IPS-18a (cell line): ENCODE measurements around the gene SIGLEC10.

Experiments
- H3K27ac ChIP-seq: one replicate; pipeline ENCODE4 v1.5.1; 2013; ENCODE audit warnings: low read length
- H3K27me3 ChIP-seq: one replicate; pipeline ENCODE4 v1.6.1; 2013; ENCODE audit warnings: mild to moderate bottlenecking, low read length; ENCODE audit not compliant: control insufficient read depth, insufficient read depth
- H3K36me3 ChIP-seq: one replicate; pipeline ENCODE4 v1.6.1; 2013; ENCODE audit warnings: low read depth, low read length; ENCODE audit not compliant: control insufficient read depth
- H3K4me1 ChIP-seq: one replicate; pipeline ENCODE4 v1.6.1; 2013; ENCODE audit warnings: low read depth, low read length; ENCODE audit not compliant: control insufficient read depth
- H3K4me3 ChIP-seq: one replicate; pipeline ENCODE4 v1.5.1; 2013; ENCODE audit warnings: low read length
- H3K9ac ChIP-seq: one replicate; pipeline ENCODE4 v1.6.1; 2013; ENCODE audit warnings: mild to moderate bottlenecking, low read length, moderate library complexity
- H3K9me3 ChIP-seq: one replicate; pipeline ENCODE4 v1.6.1; 2013; ENCODE audit warnings: low read depth, low read length; ENCODE audit not compliant: control insufficient read depth

Gene SIGLEC10

GRCh38 chr19:51368366-51369282 lies 48.8 kb downstream of the SIGLEC10 start, which contains the start of gene CLDND2:
CLDND2 (minus strand) TSS chr19:51369003; CDS start chr19:51368577, 426 bp downstream.
- Histone ChIP-seq H3K4me3 (peak within 1 kb of the TSS; percentile 91), H3K4me1 (peaks cover 13% of the 10 kb centered on the region), H3K27me3 (no peaks in the 10 kb centered on the region), H3K36me3 (no peaks in the 10 kb centered on the region), H3K27ac (peak within 1 kb of the TSS; percentile 49), H3K9ac (peak within 1 kb of the TSS; percentile 65), H3K9me3 (no peaks in the 10 kb centered on the region)

- peak overlapping the region; percentile 69 for H3K9ac ChIP-seq
- H3K4me1 ChIP-seq, result peaks cover 13% of the 10 kb centered on the region
These were observed 49.7 kb downstream of the SIGLEC10 start for GRCh38 chr19:51367565-51368365.

GRCh38 chr19:51367255-51367564 lies 50.2 kb downstream of the SIGLEC10 start:
- Histone ChIP-seq H3K36me3 (no peaks in the 10 kb centered on the region), H3K27me3 (no peaks in the 10 kb centered on the region), H3K27ac (no peak overlapping the region), H3K4me1 (peaks cover 13% of the 10 kb centered on the region), H3K9ac (peak overlapping the region; percentile 69), H3K4me3 (peak overlapping the region; percentile 91), H3K9me3 (no peaks in the 10 kb centered on the region)

More at GRCh38 chr19:51367565-51368365, 49.7 kb downstream of the SIGLEC10 start:
- no peaks in the 10 kb centered on the region for H3K9me3 ChIP-seq
- peak overlapping the region; percentile 91 for H3K4me3 ChIP-seq
- H3K27me3 ChIP-seq, result no peaks in the 10 kb centered on the region
- H3K27ac ChIP-seq, result peak overlapping the region; percentile 49
- H3K36me3 ChIP-seq, result no peaks in the 10 kb centered on the region

- H3K4me1 ChIP-seq, result peaks cover 13% of the 10 kb centered on the region
- no peaks in the 10 kb centered on the region for H3K36me3 ChIP-seq
- H3K27ac ChIP-seq, result peak overlapping the region; percentile 19
- H3K27me3 ChIP-seq, result no peaks in the 10 kb centered on the region
- no peaks in the 10 kb centered on the region for H3K9me3 ChIP-seq
- peak overlapping the region; percentile 91 for H3K4me3 ChIP-seq
- H3K9ac ChIP-seq, result peak overlapping the region; percentile 69
These were observed 50.8 kb downstream of the SIGLEC10 start for GRCh38 chr19:51366389-51367254.

- Histone ChIP-seq H3K36me3 (no peaks in the 10 kb centered on the region), H3K27me3 (no peaks in the 10 kb centered on the region), H3K4me3 (peak within 1 kb of the TSS; percentile 91), H3K9me3 (no peaks in the 10 kb centered on the region), H3K4me1 (peaks cover 13% of the 10 kb centered on the region), H3K9ac (peak within 1 kb of the TSS; percentile 69), H3K27ac (peak within 1 kb of the TSS; percentile 19)
These were observed 51.5 kb downstream of the SIGLEC10 start, which contains the start of gene ETFB for GRCh38 chr19:51365965-51366388. ETFB (minus strand) TSS chr19:51366388; CDS start chr19:51366326, 62 bp downstream.

- H3K9me3 ChIP-seq, result no peaks in the 10 kb centered on the region
- no peak overlapping the region for H3K27ac ChIP-seq
- peak overlapping the region; percentile 82 for H3K4me3 ChIP-seq
- H3K36me3 ChIP-seq, result no peaks in the 10 kb centered on the region
- H3K4me1 ChIP-seq, result peaks cover 13% of the 10 kb centered on the region
- H3K9ac ChIP-seq, result peak overlapping the region; percentile 34
- H3K27me3 ChIP-seq, result no peaks in the 10 kb centered on the region
These were observed 52.1 kb downstream of the SIGLEC10 start for GRCh38 chr19:51365211-51365964.

- no peak overlapping the region for H3K4me3 ChIP-seq
These were observed 53.0 kb downstream of the SIGLEC10 start for GRCh38 chr19:51364200-51365106.

GRCh38 chr19:51361239-51361638 lies 56.2 kb downstream of the SIGLEC10 start:
- no peak overlapping the region for H3K9ac ChIP-seq
- H3K27ac ChIP-seq, result no peak overlapping the region
- H3K36me3 ChIP-seq, result no peaks in the 10 kb centered on the region

More at GRCh38 chr19:51364200-51365106, 53.0 kb downstream of the SIGLEC10 start:
- Histone ChIP-seq H3K4me1 (peaks cover 13% of the 10 kb centered on the region), H3K9ac (no peak overlapping the region), H3K36me3 (no peaks in the 10 kb centered on the region), H3K27ac (no peak overlapping the region), H3K9me3 (no peaks in the 10 kb centered on the region), H3K27me3 (no peaks in the 10 kb centered on the region)

More at GRCh38 chr19:51361239-51361638, 56.2 kb downstream of the SIGLEC10 start:
- Histone ChIP-seq H3K4me1 (peaks cover 7% of the 10 kb centered on the region), H3K4me3 (no peak overlapping the region), H3K9me3 (no peaks in the 10 kb centered on the region), H3K27me3 (no peaks in the 10 kb centered on the region)
